H1 (cell line): Measurements from ENCODE around the gene ATP11A. TPM values are rescaled to one million over a fixed set of nuclear protein-coding genes. Genes with fewer than 3 reads are reported as not detected.

Experiments
- CTCF ChIA-PET: fragments of 300-600 bp; sonication (Branson Sonifier 250); formaldehyde crosslinking; loops from one replicate; lab custom pipeline; 2021; ENCODE audit not compliant: partially characterized antibody; lab: Charles Lee
- POLR2A ChIA-PET: fragments of 300-600 bp; sonication (Branson Sonifier 250); formaldehyde crosslinking; loops from one replicate; lab custom pipeline; 2021; ENCODE audit warnings: inconsistent platforms; ENCODE audit not compliant: partially characterized antibody; lab: Charles Lee
- DNase-seq, 2 experiments: peaks; one replicate each; pipeline versions ENCODE4 v3.0.0 to v3.0.0-alpha.2; 2010 to 2022; ENCODE audit warnings: low spot score in 2 of 2, low read depth in 1 of 2, mixed read lengths in 1 of 2
- FAIRE-seq: peaks from 2 replicates; lab custom pipeline; 2011; peaks lifted over from hg19 to GRCh38; lab: Jason Lieb, UNC
- H2AFZ ChIP-seq: 2 replicates; pipeline ENCODE4 v1.8.1; 2012; ENCODE audit warnings: low read length, inconsistent platforms
- H2AK5ac ChIP-seq: 2 replicates; pipeline ENCODE4 v1.6.1; 2013; ENCODE audit warnings: low read depth, low read length
- H2BK120ac ChIP-seq: replicated peaks from 2 replicates; pipeline ENCODE3; 2013; ENCODE audit warnings: low read depth, low read length, inconsistent platforms
- H2BK12ac ChIP-seq: 2 replicates; pipeline ENCODE4 v1.6.1; 2013; ENCODE audit warnings: low read depth, low read length
- H2BK15ac ChIP-seq: 2 replicates; pipeline ENCODE4 v1.6.1; 2013; ENCODE audit warnings: low read length
- H2BK20ac ChIP-seq: 2 replicates; pipeline ENCODE4 v1.6.1; 2013; ENCODE audit warnings: low read length
- H2BK5ac ChIP-seq: 2 replicates; pipeline ENCODE4 v1.6.1; 2013; ENCODE audit warnings: low read depth, low read length
- H3K14ac ChIP-seq: 2 replicates; pipeline ENCODE4 v1.6.1; 2013; ENCODE audit warnings: inconsistent platforms; ENCODE audit not compliant: insufficient read length
- H3K18ac ChIP-seq: 2 replicates; pipeline ENCODE4 v1.6.1; 2013; ENCODE audit warnings: low read length; ENCODE audit errors: extremely low read depth
- H3K23ac ChIP-seq: 2 replicates; pipeline ENCODE4 v1.6.1; 2013; ENCODE audit warnings: inconsistent platforms; ENCODE audit not compliant: insufficient read length
- H3K23me2 ChIP-seq: 2 replicates; pipeline ENCODE4 v1.6.1; 2013; ENCODE audit warnings: low read depth, low read length
- H3K27ac ChIP-seq: 2 replicates; pipeline ENCODE4 v1.6.1; 2011; ENCODE audit warnings: low read depth, low read length, inconsistent platforms
- H3K27me3 ChIP-seq, 4 experiments: replicated peaks in 1 of 4; 1 replicate in 1 of 4; 2 replicates in 3 of 4; pipeline versions ENCODE4 v1.6.1 to v1.8.1; 2011 to 2013; ENCODE audit warnings: low read length in 3 of 4, mild to moderate bottlenecking in 3 of 4, inconsistent platforms in 2 of 4, mixed read lengths in 2 of 4, moderate library complexity in 1 of 4; ENCODE audit not compliant: control insufficient read depth in 3 of 4, insufficient read depth in 3 of 4; ENCODE audit errors: extremely low read depth in 1 of 4
- H3K36me3 ChIP-seq, 4 experiments: 2 replicates each; pipeline versions ENCODE4 v1.6.1 to v1.8.1; 2011 to 2013; ENCODE audit warnings: mild to moderate bottlenecking in 4 of 4, low read length in 3 of 4, moderate library complexity in 2 of 4, control low read depth in 1 of 4, inconsistent platforms in 1 of 4; ENCODE audit not compliant: insufficient read depth in 4 of 4, control insufficient read depth in 2 of 4
- H3K4ac ChIP-seq: replicated peaks from 2 replicates; pipeline ENCODE3; 2013; ENCODE audit warnings: low read length, low read depth, mixed read lengths, inconsistent platforms; ENCODE audit not compliant: insufficient read length
- H3K4me1 ChIP-seq, 4 experiments: replicated peaks in 1 of 4; 1 replicate in 1 of 4; 2 replicates in 3 of 4; pipeline versions ENCODE4 v1.6.1 to v1.8.1; 2011 to 2013; ENCODE audit warnings: low read length in 3 of 4, inconsistent platforms in 2 of 4, mixed read lengths in 1 of 4; ENCODE audit not compliant: insufficient read depth in 4 of 4, control insufficient read depth in 3 of 4
- H3K4me2 ChIP-seq, 2 experiments: 2 replicates each; pipeline versions ENCODE4 v1.6.1 to v1.8.1; 2011 to 2013; ENCODE audit warnings: low read depth in 2 of 2, low read length in 2 of 2, control low read depth in 1 of 2, inconsistent platforms in 1 of 2, mild to moderate bottlenecking in 1 of 2; ENCODE audit not compliant: insufficient read depth in 1 of 2
- H3K4me3 ChIP-seq, 4 experiments: fragments of 200-600, 300-600 bp in 1 of 4; sonication (generic), shearing (Covaris generic), sonication (Bioruptor Twin) in 1 of 4; 2 replicates each; pipeline versions ENCODE4 v1.5.1 to v1.8.1; 2011 to 2016; ENCODE audit warnings: low read length in 4 of 4, low read depth in 3 of 4, control low read depth in 2 of 4, inconsistent platforms in 2 of 4, mild to moderate bottlenecking in 2 of 4, mixed read lengths in 1 of 4, moderate library complexity in 1 of 4; ENCODE audit not compliant: insufficient read depth in 2 of 4; ENCODE audit errors: extremely low read depth in 1 of 4
- H3K56ac ChIP-seq: replicated peaks from 2 replicates; pipeline ENCODE3; 2013; ENCODE audit warnings: low read depth, mild to moderate bottlenecking, mixed read lengths, low read length, inconsistent platforms; ENCODE audit not compliant: insufficient read length
- H3K79me1 ChIP-seq: 2 replicates; pipeline ENCODE4 v1.6.1; 2013; ENCODE audit warnings: low read depth, low read length, control low read depth
- H3K79me2 ChIP-seq, 2 experiments: 2 replicates each; pipeline versions ENCODE4 v1.6.1 to v1.8.1; 2012 to 2013; ENCODE audit warnings: low read length in 2 of 2, mild to moderate bottlenecking in 2 of 2, inconsistent platforms in 1 of 2; ENCODE audit not compliant: insufficient read depth in 2 of 2, control insufficient read depth in 1 of 2
- H3K9ac ChIP-seq, 4 experiments: replicated peaks in 1 of 4; 1 replicate in 1 of 4; 2 replicates in 3 of 4; pipeline versions ENCODE4 v1.6.1 to v1.8.1; 2011 to 2013; ENCODE audit warnings: low read depth in 3 of 4, low read length in 3 of 4, control low read depth in 2 of 4, mild to moderate bottlenecking in 2 of 4, moderate library complexity in 2 of 4, inconsistent platforms in 1 of 4; ENCODE audit errors: extremely low read depth in 1 of 4
- H3K9me3 ChIP-seq, 2 experiments: 2 replicates each; pipeline versions ENCODE4 v1.6.1 to v1.8.1; 2012 to 2013; ENCODE audit warnings: mild to moderate bottlenecking in 2 of 2, moderate library complexity in 2 of 2, control low read depth in 1 of 2, inconsistent platforms in 1 of 2, low read depth in 1 of 2, low read length in 1 of 2, mixed read lengths in 1 of 2; ENCODE audit not compliant: insufficient read depth in 2 of 2
- H4K20me1 ChIP-seq, 2 experiments: replicated peaks in 1 of 2; 2 replicates each; pipeline versions ENCODE3 to v1.8.1; 2011 to 2013; ENCODE audit warnings: inconsistent platforms in 2 of 2, low read length in 2 of 2, mild to moderate bottlenecking in 1 of 2; ENCODE audit not compliant: insufficient read depth in 2 of 2, control insufficient read depth in 1 of 2
- H4K5ac ChIP-seq: 2 replicates; pipeline ENCODE4 v1.6.1; 2013; ENCODE audit warnings: low read length, low read depth, mixed read lengths, inconsistent platforms; ENCODE audit not compliant: insufficient read length
- H4K8ac ChIP-seq: 2 replicates; pipeline ENCODE4 v1.8.0; 2013; ENCODE audit warnings: mild to moderate bottlenecking, moderate library complexity, low read length, inconsistent platforms; ENCODE audit not compliant: insufficient read depth; ENCODE audit errors: extremely low read depth
- H4K91ac ChIP-seq: replicated peaks from 2 replicates; pipeline ENCODE3; 2013; ENCODE audit warnings: low read length, mixed read lengths, inconsistent platforms; ENCODE audit not compliant: insufficient read length
- CREB1 ChIP-seq: IDR thresholded peaks from 2 replicates; pipeline ENCODE4 v1.6.1; 2012; ENCODE audit warnings: inconsistent platforms
- GABPA ChIP-seq: IDR thresholded peaks from 2 replicates; pipeline ENCODE4 v1.6.1; 2011; ENCODE audit warnings: mild to moderate bottlenecking, low read length, moderate library complexity, borderline replicate concordance; ENCODE audit not compliant: insufficient read depth
- POU5F1 ChIP-seq: IDR thresholded peaks from 2 replicates; pipeline ENCODE4 v1.6.1; 2011; ENCODE audit warnings: low read depth, mild to moderate bottlenecking, low read length, moderate library complexity
- SP2 ChIP-seq: IDR thresholded peaks from 2 replicates; pipeline ENCODE4 v1.6.1; 2012; ENCODE audit warnings: mild to moderate bottlenecking, low read length, inconsistent platforms
- ZNF274 ChIP-seq: IDR thresholded peaks from 2 replicates; pipeline ENCODE4 v1.7.0; 2012; ENCODE audit warnings: low read length, borderline replicate concordance; ENCODE audit errors: extremely low read depth
- WGBS, 2 experiments: shearing (Covaris generic) in 1 of 2; methylation state at CpG; one replicate each; pipeline versions ENCODE4 v1.1.6 to v1.1.7; 2013 to 2015; ENCODE audit warnings: low lambda C conversion rate in 2 of 2, mixed read lengths in 2 of 2, inconsistent platforms in 1 of 2, low coverage in 1 of 2, missing lambda C conversion rate in 1 of 2; ENCODE audit not compliant: insufficient replicate concordance in 2 of 2, insufficient coverage in 1 of 2, insufficient read length in 1 of 2; ENCODE audit errors: extremely low coverage in 1 of 2, missing lambda C conversion rate in 1 of 2; 5-methylcytosine and 5-hydroxymethylcytosine counted together
- polyA plus RNA-seq, 7 experiments: library from polyadenylated mRNA; depleted of rRNA in 3 of 7; stranded (reverse) in 5 of 7; unstranded in 2 of 7; fragments of >200 nt in 5 of 7; fragments of 200-250 nt in 2 of 7; gene quantifications; 1 replicate in 5 of 7; 2 replicates in 1 of 7; 4 replicates in 1 of 7; pipeline versions ENCODE4 v1.2.1 to v1.2.3, GENCODE V29; 2011 to 2013; ENCODE audit warnings: missing spikeins in 2 of 7, mixed read lengths in 2 of 7
- total RNA-seq: library from RNA; stranded (reverse); fragmentation: NEBNext Ultra II Directional; extraction: Animal tissue kit (Norgen Biotek cat#: 25700); gene quantifications from 2 replicates; pipeline ENCODE4 v1.2.1, GENCODE V29; 2021
- TF ChIP-seq, protein P1 (sequence below): IDR thresholded peaks from 2 replicates; pipeline ENCODE4 v1.6.1; 2011; ENCODE audit warnings: low read depth, mild to moderate bottlenecking, low read length; ENCODE audit not compliant: insufficient read depth

The ATP11A gene
- total and polyA plus RNA-seq, 2 of the 8 experiments (the other 6 are each of a cell fraction or from before 2014, with no cell fraction given), result 28.8 to 72.9 TPM

DNA sequence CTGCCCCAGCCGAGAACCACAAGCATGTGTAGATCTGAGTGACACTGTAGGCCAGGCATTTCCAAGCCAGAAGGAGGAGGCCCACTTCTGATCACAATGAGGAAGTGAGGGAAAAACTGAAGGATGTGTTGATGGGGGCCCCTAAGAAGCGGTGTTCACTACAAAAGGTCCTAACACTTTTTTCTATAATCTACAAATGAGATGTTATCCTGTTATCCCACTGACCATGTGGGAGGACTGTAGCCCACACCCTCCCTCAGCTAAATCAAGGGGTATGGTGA lies 180.2 kb downstream of the ATP11A start:
- 96% methylated on average over 2 of the region's 2 CpGs; no CpG with 5 or more reads in 1 of the 2 experiments for WGBS, 2 experiments
- DNase-seq, result no peak
- no peak overlapping the region for H3K56ac ChIP-seq
- H3K9me3 ChIP-seq, result peaks cover 0 to 12% of the 10 kb centered on the region in 2 experiments; a peak in 3 of 4 replicates
- H2BK5ac ChIP-seq, result no peak overlapping the region
- no peak overlapping the region for H3K4me3 ChIP-seq
- H3K4ac ChIP-seq, result no peak overlapping the region
- no peak overlapping the region for H3K9ac ChIP-seq
- H3K14ac ChIP-seq, result no peak overlapping the region
- H2BK12ac ChIP-seq, result no peak overlapping the region
- no peaks in the 10 kb centered on the region for H3K27me3 ChIP-seq
- H3K23me2 ChIP-seq, result peaks cover 6% of the 10 kb centered on the region; the same call in 1 of the 2 replicates
- H3K4me2 ChIP-seq, result no peak overlapping the region
- no peak overlapping the region for H2AFZ ChIP-seq
- H2BK20ac ChIP-seq, result no peak overlapping the region
- H3K18ac ChIP-seq, result no peak overlapping the region
- FAIRE-seq, result no peak
- 0 out of 7 replicates have a peak, but pooled peaks cover 0 to 4% (median under 1%) of the 10 kb centered on the region in 4 experiments for H3K4me1 ChIP-seq
- H3K36me3 ChIP-seq, result peaks cover 3 to 9% (median 4%) of the 10 kb centered on the region in 4 experiments; a peak in 4 of 8 replicates
- H2BK15ac ChIP-seq, result no peak overlapping the region
- POLR2A ChIA-PET, result no interaction called here
- no peak overlapping the region for H3K23ac ChIP-seq
- H2BK120ac ChIP-seq, result no peak overlapping the region
- H3K79me1 ChIP-seq, result no peaks in the 10 kb centered on the region
- H4K8ac ChIP-seq, result no peak overlapping the region
- H4K91ac ChIP-seq, result no peak overlapping the region
- no peaks in the 10 kb centered on the region for H4K20me1 ChIP-seq
- H3K27ac ChIP-seq, result no peak overlapping the region
- TF ChIP-seq POU5F1, result no peak
- TF ChIP-seq, protein P1, sequence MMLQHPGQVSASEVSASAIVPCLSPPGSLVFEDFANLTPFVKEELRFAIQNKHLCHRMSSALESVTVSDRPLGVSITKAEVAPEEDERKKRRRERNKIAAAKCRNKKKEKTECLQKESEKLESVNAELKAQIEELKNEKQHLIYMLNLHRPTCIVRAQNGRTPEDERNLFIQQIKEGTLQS, result no peak
- no peak for TF ChIP-seq ZNF274
- TF ChIP-seq CREB1, result no peak
- no peak for TF ChIP-seq SP2
- TF ChIP-seq GABPA, result no peak
- CTCF ChIA-PET, result interaction anchor here (0.9 to 1.2 kb wide), 2 partner anchors 17 to 61 kb away, joined by 4 to 5 read pairs; no protein-coding TSS in a partner anchor
- no peak overlapping the region for H4K5ac ChIP-seq
- H2AK5ac ChIP-seq, result no peak overlapping the region
- no peaks in the 10 kb centered on the region for H3K79me2 ChIP-seq
